ENCODE results near the gene AGRN. TPM values are rescaled to one million over a fixed set of nuclear protein-coding genes. Genes with fewer than 3 reads are reported as not detected.
A peak's percentile ranks its signal among the peaks of the same experiment; 100 is the strongest.
"Not testable (repeated sequence)": the region's sequence is repeated elsewhere in the genome, so short reads cannot be mapped to it uniquely, and the experiment has no call there.

Gene AGRN
- total RNA-seq, 1 donor from 2014 or later: 374 TPM

DNA sequence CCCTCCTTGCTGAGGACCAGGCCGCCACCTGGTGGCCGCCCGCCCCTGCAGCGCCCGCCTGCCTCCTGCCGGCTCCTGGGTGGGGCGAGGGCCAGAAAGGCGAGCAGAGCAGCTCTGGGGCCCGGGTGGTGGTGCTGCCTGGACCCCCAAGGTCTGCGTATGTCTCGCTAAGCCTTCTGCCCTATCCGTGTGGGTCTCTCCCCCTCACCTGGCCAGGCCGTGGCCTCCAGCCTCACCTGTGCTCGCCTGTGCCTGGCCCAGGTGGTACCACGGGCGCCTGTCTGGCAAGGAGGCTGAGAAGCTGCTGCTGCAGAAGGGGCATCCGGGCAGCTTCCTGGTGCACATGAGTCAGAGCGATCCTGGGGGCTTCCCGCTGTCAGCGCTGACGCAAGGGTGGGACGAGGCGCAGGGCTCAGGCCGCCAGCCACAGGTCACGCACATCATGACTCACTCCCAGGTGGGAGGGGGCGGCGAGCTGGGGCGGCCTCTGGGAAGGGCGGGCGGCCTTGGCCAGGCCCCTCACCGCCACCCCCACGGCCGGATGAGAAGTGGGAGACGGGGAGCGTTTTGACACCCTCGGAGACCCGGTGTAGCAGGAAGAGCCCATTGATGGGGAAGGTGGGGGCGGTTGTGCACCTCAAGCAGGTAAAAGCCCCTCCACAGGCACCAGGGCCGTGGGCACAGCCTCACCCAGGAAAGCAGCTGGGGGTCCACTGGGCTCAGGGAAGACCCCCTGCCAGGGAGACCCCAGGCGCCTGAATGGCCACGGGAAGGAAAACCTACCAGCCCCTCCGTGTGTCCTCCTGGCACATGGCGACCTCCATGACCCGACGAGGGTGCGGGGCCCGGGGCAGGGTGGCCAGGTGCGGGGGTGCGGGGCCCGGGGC lies 44.3 kb downstream of the AGRN start:
- Mint-ChIP-seq H3K4me3 (ENCODE audit: unreplicated experiment) (no peak overlapping the region), H3K36me3 (ENCODE audit: low read depth, unreplicated experiment) (no peaks in the 10 kb centered on the region), H3K9me3 (ENCODE audit: unreplicated experiment) (no peaks in the 10 kb centered on the region), H3K4me1 (ENCODE audit: unreplicated experiment) (no peaks in the 10 kb centered on the region), H3K27ac (ENCODE audit: unreplicated experiment) (no peak overlapping the region), H3K27me3 (ENCODE audit: unreplicated experiment) (peaks cover 7% of the 10 kb centered on the region)
- DNase-seq (ENCODE audit: low spot score): peak; percentile 80
- peak; percentile 70 for TF ChIP-seq CTCF (IDR thresholded peaks at IDR 0.05; ENCODE audit: unreplicated experiment)

DNA sequence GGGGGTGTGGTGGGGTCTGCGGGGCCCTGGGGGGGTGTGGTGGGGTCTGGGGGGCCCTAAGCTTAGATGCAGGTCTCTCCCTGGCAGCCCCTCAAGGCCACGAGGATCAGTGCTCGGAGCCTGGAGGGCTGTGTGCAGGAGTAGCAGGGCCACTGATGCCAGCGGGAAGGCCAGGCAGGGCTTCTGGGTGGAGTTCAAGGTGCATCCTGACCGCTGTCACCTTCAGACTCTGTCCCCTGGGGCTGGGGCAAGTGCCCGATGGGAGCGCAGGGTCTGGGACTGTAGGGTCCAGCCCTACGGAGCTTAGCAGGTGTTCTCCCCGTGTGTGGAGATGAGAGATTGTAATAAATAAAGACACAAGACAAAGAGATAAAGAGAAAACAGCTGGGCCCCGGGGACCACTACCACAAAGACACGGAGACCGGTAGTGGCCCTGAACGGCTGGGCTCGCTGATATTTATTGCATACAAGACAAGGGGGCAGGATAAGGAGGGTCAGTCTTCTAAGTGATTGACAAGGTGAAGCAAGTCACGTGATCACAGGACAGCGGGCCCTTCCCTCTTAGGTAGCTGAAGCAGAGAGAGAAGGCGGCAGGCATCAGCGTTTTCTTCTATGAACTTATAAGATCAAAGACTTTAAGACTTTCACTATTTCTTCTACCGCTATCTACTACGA lies 45.5 kb downstream of the AGRN start:
- Mint-ChIP-seq H3K27ac (ENCODE audit: unreplicated experiment) (no peak overlapping the region), H3K36me3 (ENCODE audit: low read depth, unreplicated experiment) (no peaks in the 10 kb centered on the region), H3K27me3 (ENCODE audit: unreplicated experiment) (peaks cover 7% of the 10 kb centered on the region), H3K4me3 (ENCODE audit: unreplicated experiment) (no peak overlapping the region), H3K4me1 (ENCODE audit: unreplicated experiment) (no peaks in the 10 kb centered on the region), H3K9me3 (ENCODE audit: unreplicated experiment) (no peaks in the 10 kb centered on the region)
- DNase-seq (ENCODE audit: low spot score): no peak
- no peak for TF ChIP-seq CTCF (IDR thresholded peaks at IDR 0.05; ENCODE audit: unreplicated experiment)

DNA sequence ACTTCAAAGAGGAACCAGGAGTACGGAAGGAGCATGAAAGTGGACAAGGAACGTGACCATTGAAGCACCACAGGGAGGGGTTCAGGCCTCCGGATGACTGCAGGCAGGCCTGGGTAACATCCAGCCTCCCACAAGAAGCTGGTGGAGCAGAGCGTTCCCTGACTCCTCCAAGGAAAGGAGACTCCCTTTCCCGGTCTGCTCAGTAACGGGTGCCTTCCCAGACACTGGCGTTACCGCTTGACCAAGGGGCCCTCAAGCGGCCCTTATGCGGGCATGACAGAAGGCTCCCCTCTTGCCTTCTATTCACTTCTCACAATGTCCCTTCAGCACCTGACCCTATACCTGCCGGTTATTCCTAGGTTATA lies 46.0 kb downstream of the AGRN start:
- H3K9me3 Mint-ChIP-seq (ENCODE audit: unreplicated experiment); H3K4me1 Mint-ChIP-seq (ENCODE audit: unreplicated experiment); H3K27me3 Mint-ChIP-seq (ENCODE audit: unreplicated experiment); H3K27ac Mint-ChIP-seq (ENCODE audit: unreplicated experiment); DNase-seq (ENCODE audit: low spot score); H3K36me3 Mint-ChIP-seq (ENCODE audit: low read depth, unreplicated experiment); H3K4me3 Mint-ChIP-seq (ENCODE audit: unreplicated experiment): not testable (repeated sequence)

DNA sequence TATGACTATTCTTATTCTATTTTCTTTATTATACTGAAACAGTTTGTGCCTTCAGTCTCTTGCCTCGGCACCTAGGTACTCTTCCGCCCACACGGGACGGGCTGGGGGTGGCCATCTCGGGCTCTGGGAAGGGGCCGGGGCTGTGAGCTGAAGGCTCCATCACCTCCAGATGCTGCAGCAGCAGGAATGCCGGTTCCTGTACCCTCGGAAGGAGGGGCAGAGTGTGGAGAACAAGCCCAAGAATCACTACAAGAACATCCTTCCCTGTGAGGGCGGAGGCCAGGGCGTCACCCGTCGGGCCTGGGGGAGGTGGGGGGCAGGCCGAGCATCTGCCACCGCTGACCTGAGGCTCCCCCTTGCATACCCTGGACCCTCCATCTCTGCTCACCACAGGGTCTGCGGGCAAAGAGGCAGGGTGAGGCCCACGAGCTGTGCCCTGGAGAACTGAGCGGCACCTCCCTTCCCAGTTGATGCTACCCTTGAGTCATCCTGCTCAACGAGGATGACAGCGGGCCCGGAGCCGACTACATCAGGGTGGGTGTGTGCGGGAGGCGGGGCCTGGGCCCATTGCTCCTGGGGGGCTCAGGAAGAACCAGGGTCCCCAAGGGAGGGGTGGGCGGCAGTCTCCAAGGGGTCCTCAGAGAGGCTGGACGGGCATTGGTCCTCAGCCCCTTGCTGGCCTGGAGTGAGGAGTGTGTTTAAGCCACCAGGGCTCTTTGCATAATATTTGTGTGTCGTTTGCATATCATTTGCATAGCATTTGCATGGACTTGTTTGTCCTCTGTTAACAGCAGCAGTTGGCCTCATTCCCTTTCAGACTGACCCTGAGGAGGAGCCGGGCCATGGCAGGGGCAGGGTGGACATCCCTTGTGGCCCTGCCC lies 46.7 kb downstream of the AGRN start:
- Mint-ChIP-seq H3K4me3 (ENCODE audit: unreplicated experiment) (no peak overlapping the region), H3K9me3 (ENCODE audit: unreplicated experiment) (no peaks in the 10 kb centered on the region), H3K27ac (ENCODE audit: unreplicated experiment) (no peak overlapping the region), H3K4me1 (ENCODE audit: unreplicated experiment) (no peaks in the 10 kb centered on the region), H3K27me3 (ENCODE audit: unreplicated experiment) (peaks cover 7% of the 10 kb centered on the region), H3K36me3 (ENCODE audit: low read depth, unreplicated experiment) (no peaks in the 10 kb centered on the region)
- DNase-seq (ENCODE audit: low spot score): no peak
- no peak for TF ChIP-seq CTCF (IDR thresholded peaks at IDR 0.05; ENCODE audit: unreplicated experiment)

DNA sequence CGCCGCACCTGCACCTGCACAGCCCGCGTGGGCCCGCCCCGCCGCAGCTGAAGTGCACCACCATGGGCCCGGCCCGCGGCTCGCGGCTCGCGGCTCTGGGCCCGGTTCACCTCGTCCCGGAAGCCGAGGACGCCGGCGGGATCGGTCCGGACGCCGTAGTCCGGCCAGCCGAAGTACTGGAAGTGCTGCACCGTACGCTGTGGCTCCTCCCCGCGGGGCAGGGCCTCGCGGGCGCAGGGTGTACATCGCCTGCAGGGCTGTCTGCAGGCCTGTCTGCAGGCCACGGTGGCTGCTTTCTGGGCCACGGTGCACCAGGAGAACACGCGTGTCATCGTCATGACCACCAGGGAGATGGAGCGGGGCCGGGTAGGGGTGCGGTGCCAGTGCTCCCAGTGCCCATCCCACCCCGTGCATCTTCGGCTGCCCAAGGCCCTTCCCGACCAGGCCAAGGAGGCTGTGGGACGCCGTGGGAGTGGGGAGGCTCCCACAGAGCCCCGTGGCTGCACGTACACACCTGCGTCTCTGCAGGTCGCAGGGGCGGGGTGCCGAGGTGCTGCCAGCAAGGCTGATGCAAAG lies 47.5 kb downstream of the AGRN start:
- Mint-ChIP-seq H3K4me1 (ENCODE audit: unreplicated experiment) (no peaks in the 10 kb centered on the region), H3K36me3 (ENCODE audit: low read depth, unreplicated experiment) (no peaks in the 10 kb centered on the region), H3K27ac (ENCODE audit: unreplicated experiment) (no peak overlapping the region), H3K4me3 (ENCODE audit: unreplicated experiment) (no peak overlapping the region), H3K9me3 (ENCODE audit: unreplicated experiment) (no peaks in the 10 kb centered on the region), H3K27me3 (ENCODE audit: unreplicated experiment) (peaks cover 7% of the 10 kb centered on the region)
- no peak for DNase-seq (ENCODE audit: low spot score)
- no peak for TF ChIP-seq CTCF (IDR thresholded peaks at IDR 0.05; ENCODE audit: unreplicated experiment)

All from endothelial cell (in vitro differentiated cells).